ENCODE measurements around the gene NHS. TPM values are rescaled to one million over a fixed set of nuclear protein-coding genes. Genes with fewer than 3 reads are reported as not detected.

The NHS gene
- total RNA-seq, 1 donor from 2014 or later = 117 TPM

DNA sequence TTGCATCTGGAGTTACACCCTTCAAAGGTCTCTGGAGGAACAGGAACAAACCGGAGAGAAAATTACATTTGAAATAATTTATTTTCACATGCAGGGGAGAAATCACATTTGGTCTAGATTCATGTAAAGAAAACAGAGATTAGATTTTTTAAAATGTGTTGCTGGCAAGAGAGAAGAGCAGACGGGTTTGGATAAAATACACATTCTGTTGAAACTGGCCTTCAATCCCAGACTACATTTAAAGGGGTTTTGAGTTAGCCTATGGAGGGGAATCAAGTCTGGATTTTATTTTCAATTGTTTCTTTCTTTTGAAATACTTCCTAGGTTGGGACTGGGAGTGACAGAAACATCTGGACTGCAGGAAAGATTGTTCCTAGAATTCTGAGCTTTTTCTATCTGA lies 180.8 kb downstream of the NHS start:
- DNase-seq (ENCODE audit: low spot score, unreplicated experiment) = no peak
- TF ChIP-seq, protein P1, sequence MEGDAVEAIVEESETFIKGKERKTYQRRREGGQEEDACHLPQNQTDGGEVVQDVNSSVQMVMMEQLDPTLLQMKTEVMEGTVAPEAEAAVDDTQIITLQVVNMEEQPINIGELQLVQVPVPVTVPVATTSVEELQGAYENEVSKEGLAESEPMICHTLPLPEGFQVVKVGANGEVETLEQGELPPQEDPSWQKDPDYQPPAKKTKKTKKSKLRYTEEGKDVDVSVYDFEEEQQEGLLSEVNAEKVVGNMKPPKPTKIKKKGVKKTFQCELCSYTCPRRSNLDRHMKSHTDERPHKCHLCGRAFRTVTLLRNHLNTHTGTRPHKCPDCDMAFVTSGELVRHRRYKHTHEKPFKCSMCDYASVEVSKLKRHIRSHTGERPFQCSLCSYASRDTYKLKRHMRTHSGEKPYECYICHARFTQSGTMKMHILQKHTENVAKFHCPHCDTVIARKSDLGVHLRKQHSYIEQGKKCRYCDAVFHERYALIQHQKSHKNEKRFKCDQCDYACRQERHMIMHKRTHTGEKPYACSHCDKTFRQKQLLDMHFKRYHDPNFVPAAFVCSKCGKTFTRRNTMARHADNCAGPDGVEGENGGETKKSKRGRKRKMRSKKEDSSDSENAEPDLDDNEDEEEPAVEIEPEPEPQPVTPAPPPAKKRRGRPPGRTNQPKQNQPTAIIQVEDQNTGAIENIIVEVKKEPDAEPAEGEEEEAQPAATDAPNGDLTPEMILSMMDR (IDR thresholded peaks at IDR 0.05; ENCODE audit: unreplicated experiment) = no peak
- Mint-ChIP-seq H3K9me3 (ENCODE audit: low read depth) (no peaks in the 10 kb centered on the region), H3K27me3 (no peaks in the 10 kb centered on the region), H3K36me3 (ENCODE audit: insufficient read depth) (no peaks in the 10 kb centered on the region), H3K27ac (no peak overlapping the region), H3K4me1 (ENCODE audit: low read depth) (peaks cover 29% of the 10 kb centered on the region), H3K4me3 (ENCODE audit: low read depth) (no peak overlapping the region)

DNA sequence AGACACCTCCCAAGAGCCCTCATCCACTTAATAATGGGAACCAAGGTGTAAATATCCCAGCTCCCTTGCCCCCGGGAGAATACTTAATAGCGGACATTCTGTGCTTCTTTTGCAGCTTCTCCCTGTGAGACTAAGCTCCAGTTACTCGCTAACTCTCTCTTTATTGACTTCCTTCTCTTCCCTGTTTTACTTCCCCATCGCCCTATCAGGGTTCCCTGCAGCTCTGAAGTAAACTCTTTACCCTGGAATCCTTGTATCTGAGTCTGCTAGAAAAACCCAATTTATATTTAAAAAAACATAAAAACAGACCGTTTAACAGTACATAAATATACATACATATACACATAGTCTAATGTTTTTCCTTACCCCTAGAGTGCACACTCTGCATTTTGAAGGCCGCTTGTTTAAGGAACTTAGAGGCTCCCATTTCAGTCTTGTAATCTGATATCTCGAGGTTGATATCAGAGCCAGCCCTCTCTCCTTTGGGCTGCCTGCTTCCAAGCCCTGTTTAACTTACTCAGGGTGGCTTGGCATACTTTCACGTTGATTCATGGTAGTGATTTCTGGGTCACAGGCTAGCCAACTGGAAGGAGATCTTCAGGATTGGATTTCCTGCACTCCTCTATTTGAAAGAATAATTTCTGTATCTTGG lies 184.9 kb downstream of the NHS start:
- H3K4me3 Mint-ChIP-seq (ENCODE audit: low read depth) = peak overlapping the region; percentile 13
- TF ChIP-seq, protein P1 (IDR thresholded peaks at IDR 0.05; ENCODE audit: unreplicated experiment) = no peak
- H3K36me3 Mint-ChIP-seq (ENCODE audit: insufficient read depth) = peaks cover 1% of the 10 kb centered on the region
- peaks cover 26% of the 10 kb centered on the region for H3K4me1 Mint-ChIP-seq (ENCODE audit: low read depth)
- peak overlapping the region; percentile 84 for H3K27ac Mint-ChIP-seq
- H3K27me3 Mint-ChIP-seq = no peaks in the 10 kb centered on the region
- DNase-seq (ENCODE audit: low spot score, unreplicated experiment) = no peak
- peaks cover 3% of the 10 kb centered on the region for H3K9me3 Mint-ChIP-seq (ENCODE audit: low read depth)

- peak overlapping the region; percentile 13 for H3K4me3 Mint-ChIP-seq (ENCODE audit: low read depth)
- no peak for DNase-seq (ENCODE audit: low spot score, unreplicated experiment)
Observed at GRCh38 chrX:17560385-17560784, 185.4 kb downstream of the NHS start.

DNA sequence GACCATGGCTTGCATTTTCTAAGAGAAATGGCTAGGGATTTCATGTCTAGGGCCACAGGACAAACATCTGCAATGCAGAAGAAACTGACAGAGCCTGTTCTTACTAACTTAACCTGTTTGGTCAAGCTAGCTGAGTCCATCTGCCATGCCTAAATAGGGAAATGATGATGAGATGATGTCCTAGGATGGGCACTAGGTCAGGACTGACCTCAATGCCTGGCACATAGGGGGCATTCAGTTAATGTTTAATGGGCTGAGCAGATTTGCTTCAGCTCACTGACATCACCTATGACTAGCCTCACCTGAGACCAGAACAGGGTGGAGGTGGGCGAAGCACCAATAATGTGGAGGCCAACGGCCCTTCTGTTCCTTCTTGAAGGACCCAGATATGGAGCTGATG lies 188.1 kb downstream of the NHS start:
- Mint-ChIP-seq H3K9me3 (ENCODE audit: low read depth) (peaks cover 3% of the 10 kb centered on the region), H3K27me3 (no peaks in the 10 kb centered on the region), H3K27ac (no peak overlapping the region), H3K36me3 (ENCODE audit: insufficient read depth) (peaks cover 2% of the 10 kb centered on the region), H3K4me1 (ENCODE audit: low read depth) (peaks cover 26% of the 10 kb centered on the region), H3K4me3 (ENCODE audit: low read depth) (no peak overlapping the region)
- DNase-seq (ENCODE audit: low spot score, unreplicated experiment) = no peak
- TF ChIP-seq, protein P1 (IDR thresholded peaks at IDR 0.05; ENCODE audit: unreplicated experiment) = no peak

More at GRCh38 chrX:17560385-17560784, 185.4 kb downstream of the NHS start:
- TF ChIP-seq, protein P1 (IDR thresholded peaks at IDR 0.05; ENCODE audit: unreplicated experiment) = no peak
- H3K4me1 Mint-ChIP-seq (ENCODE audit: low read depth) = peaks cover 26% of the 10 kb centered on the region
- H3K27me3 Mint-ChIP-seq = no peaks in the 10 kb centered on the region
- H3K9me3 Mint-ChIP-seq (ENCODE audit: low read depth) = peaks cover 3% of the 10 kb centered on the region
- H3K36me3 Mint-ChIP-seq (ENCODE audit: insufficient read depth) = peaks cover 2% of the 10 kb centered on the region
- H3K27ac Mint-ChIP-seq = peak overlapping the region; percentile 84

DNA sequence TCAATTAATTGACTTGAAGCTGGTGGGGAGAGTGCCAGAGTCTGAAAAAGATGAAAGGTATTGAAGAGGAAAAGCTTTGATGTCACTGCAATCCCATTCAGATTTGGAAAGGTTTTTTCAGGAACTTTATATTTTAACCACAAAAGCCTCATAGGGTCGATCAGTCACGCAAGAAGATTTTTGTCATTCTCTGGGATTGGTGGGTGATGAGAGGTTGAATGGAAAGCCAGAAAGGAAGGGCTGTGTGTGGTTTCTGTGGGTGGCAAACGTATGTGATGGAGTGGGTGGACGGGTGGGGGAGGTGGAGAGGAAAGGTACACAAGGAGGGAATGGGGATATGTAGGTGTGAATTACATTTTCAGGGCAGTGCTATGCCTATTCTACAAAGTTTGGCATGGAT lies 188.5 kb downstream of the NHS start:
- DNase-seq (ENCODE audit: low spot score, unreplicated experiment) = no peak
- H3K27me3 Mint-ChIP-seq = no peaks in the 10 kb centered on the region
- no peak overlapping the region for H3K27ac Mint-ChIP-seq
- H3K36me3 Mint-ChIP-seq (ENCODE audit: insufficient read depth) = peaks cover 2% of the 10 kb centered on the region
- H3K4me3 Mint-ChIP-seq (ENCODE audit: low read depth) = no peak overlapping the region
- peaks cover 3% of the 10 kb centered on the region for H3K9me3 Mint-ChIP-seq (ENCODE audit: low read depth)
- H3K4me1 Mint-ChIP-seq (ENCODE audit: low read depth) = peaks cover 26% of the 10 kb centered on the region
- TF ChIP-seq, protein P1 (IDR thresholded peaks at IDR 0.05; ENCODE audit: unreplicated experiment) = no peak
